ENCODE results near the gene GOLM1.

The GOLM1 gene

GRCh38 chr9:86039991-86040860 is 59.1 kb downstream of the GOLM1 start:
- Histone ChIP-seq H3K79me2 (no peaks in the 10 kb centered on the region), H3K4me2 (ENCODE audit: low read length) (no peak overlapping the region), H3K4me3 (ENCODE audit: low read depth, low read length) (no peak overlapping the region), H3K9ac (no peak overlapping the region), H3K9me3 (ENCODE audit: control insufficient read depth, low read length) (no peaks in the 10 kb centered on the region), H3K36me3 (ENCODE audit: control insufficient read depth, insufficient read depth, low read length) (no peaks in the 10 kb centered on the region), H3K4me1 (no peaks in the 10 kb centered on the region), H3K27ac (no peak overlapping the region), H3K27me3 (ENCODE audit: control insufficient read depth, insufficient read depth, low read length) (no peaks in the 10 kb centered on the region), H2AFZ (no peak overlapping the region)
- TF ChIP-seq CTCF (IDR thresholded peaks at IDR 0.05) = no peak

GRCh38 chr9:86036555-86036954 is 62.8 kb downstream of the GOLM1 start:
- TF ChIP-seq CTCF (IDR thresholded peaks at IDR 0.05) = no peak
- Histone ChIP-seq H2AFZ (no peak overlapping the region), H3K4me3 (ENCODE audit: low read depth, low read length) (no peak overlapping the region), H3K79me2 (no peaks in the 10 kb centered on the region), H3K36me3 (ENCODE audit: control insufficient read depth, insufficient read depth, low read length) (no peaks in the 10 kb centered on the region), H3K9ac (no peak overlapping the region), H3K4me1 (no peaks in the 10 kb centered on the region), H3K27me3 (ENCODE audit: control insufficient read depth, insufficient read depth, low read length) (no peaks in the 10 kb centered on the region), H3K4me2 (ENCODE audit: low read length) (no peak overlapping the region), H3K9me3 (ENCODE audit: control insufficient read depth, low read length) (no peaks in the 10 kb centered on the region), H3K27ac (no peak overlapping the region)

GRCh38 chr9:86035827-86036440 is 63.4 kb downstream of the GOLM1 start:
- Histone ChIP-seq H2AFZ (no peak overlapping the region), H3K36me3 (ENCODE audit: control insufficient read depth, insufficient read depth, low read length) (no peaks in the 10 kb centered on the region), H3K4me1 (no peaks in the 10 kb centered on the region), H3K4me2 (ENCODE audit: low read length) (no peak overlapping the region), H3K27ac (no peak overlapping the region), H3K27me3 (ENCODE audit: control insufficient read depth, insufficient read depth, low read length) (no peaks in the 10 kb centered on the region), H3K4me3 (ENCODE audit: low read depth, low read length) (no peak overlapping the region), H3K9ac (no peak overlapping the region), H3K9me3 (ENCODE audit: control insufficient read depth, low read length) (no peaks in the 10 kb centered on the region), H3K79me2 (no peaks in the 10 kb centered on the region)
- no peak for TF ChIP-seq CTCF (IDR thresholded peaks at IDR 0.05)

GRCh38 chr9:86034863-86035734 is 64.3 kb downstream of the GOLM1 start:
- H3K27ac ChIP-seq = no peak overlapping the region
- TF ChIP-seq CTCF (IDR thresholded peaks at IDR 0.05) = no peak
- H3K4me2 ChIP-seq (ENCODE audit: low read length) = no peak overlapping the region
- no peak overlapping the region for H3K9ac ChIP-seq
- H3K9me3 ChIP-seq (ENCODE audit: control insufficient read depth, low read length) = no peaks in the 10 kb centered on the region
- H3K27me3 ChIP-seq (ENCODE audit: control insufficient read depth, insufficient read depth, low read length) = no peaks in the 10 kb centered on the region
- no peaks in the 10 kb centered on the region for H3K4me1 ChIP-seq
- no peaks in the 10 kb centered on the region for H3K79me2 ChIP-seq
- H3K36me3 ChIP-seq (ENCODE audit: control insufficient read depth, insufficient read depth, low read length) = no peaks in the 10 kb centered on the region
- H3K4me3 ChIP-seq (ENCODE audit: low read depth, low read length) = no peak overlapping the region
- no peak overlapping the region for H2AFZ ChIP-seq
